Measurements from ENCODE around the gene CD53.

DNA sequence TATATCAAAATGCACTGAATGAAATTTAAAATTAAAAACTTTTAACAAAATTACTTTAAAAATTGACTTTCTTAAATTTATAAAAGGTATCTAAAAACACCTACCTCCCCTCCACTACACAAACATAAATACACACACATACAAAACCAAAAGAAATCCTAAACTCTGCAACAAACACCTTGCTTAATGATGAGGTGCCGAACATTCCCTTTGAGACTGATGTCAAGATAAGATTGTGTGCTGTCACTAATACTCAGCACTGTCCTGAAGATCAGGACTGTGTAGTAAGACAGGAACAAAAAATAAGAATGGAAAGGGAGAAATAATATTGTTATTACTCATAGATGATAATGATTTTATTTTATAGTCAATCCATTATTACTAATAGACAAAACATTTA lies 45.1 kb downstream of the CD53 start:
- TF ChIP-seq, protein P1, sequence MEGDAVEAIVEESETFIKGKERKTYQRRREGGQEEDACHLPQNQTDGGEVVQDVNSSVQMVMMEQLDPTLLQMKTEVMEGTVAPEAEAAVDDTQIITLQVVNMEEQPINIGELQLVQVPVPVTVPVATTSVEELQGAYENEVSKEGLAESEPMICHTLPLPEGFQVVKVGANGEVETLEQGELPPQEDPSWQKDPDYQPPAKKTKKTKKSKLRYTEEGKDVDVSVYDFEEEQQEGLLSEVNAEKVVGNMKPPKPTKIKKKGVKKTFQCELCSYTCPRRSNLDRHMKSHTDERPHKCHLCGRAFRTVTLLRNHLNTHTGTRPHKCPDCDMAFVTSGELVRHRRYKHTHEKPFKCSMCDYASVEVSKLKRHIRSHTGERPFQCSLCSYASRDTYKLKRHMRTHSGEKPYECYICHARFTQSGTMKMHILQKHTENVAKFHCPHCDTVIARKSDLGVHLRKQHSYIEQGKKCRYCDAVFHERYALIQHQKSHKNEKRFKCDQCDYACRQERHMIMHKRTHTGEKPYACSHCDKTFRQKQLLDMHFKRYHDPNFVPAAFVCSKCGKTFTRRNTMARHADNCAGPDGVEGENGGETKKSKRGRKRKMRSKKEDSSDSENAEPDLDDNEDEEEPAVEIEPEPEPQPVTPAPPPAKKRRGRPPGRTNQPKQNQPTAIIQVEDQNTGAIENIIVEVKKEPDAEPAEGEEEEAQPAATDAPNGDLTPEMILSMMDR (IDR thresholded peaks at IDR 0.05; ENCODE audit: low read depth, low read length, poor library complexity, severe bottlenecking), result no peak
- TF ChIP-seq EZH2phosphoT487 (IDR thresholded peaks at IDR 0.05; ENCODE audit: borderline replicate concordance, low read length), result no peak

Measured in DOHH2 (cell line).